GM12873 (cell line): Measurements from ENCODE around the gene MIPEP.

Experiments used
- CTCF ChIP-seq: IDR thresholded peaks from 2 replicates; pipeline ENCODE4 v1.5.1; 2012; ENCODE audit warnings: low read depth, mild to moderate bottlenecking, moderate library complexity, low read length, control low read depth; ENCODE audit not compliant: insufficient read depth; ENCODE audit errors: missing control alignments

Gene MIPEP

GRCh38 chr13:23843436-23843835 is 45.8 kb downstream of the MIPEP start:
- no peak for TF ChIP-seq CTCF

GRCh38 chr13:23842406-23842805 is 46.8 kb downstream of the MIPEP start:
- no peak for TF ChIP-seq CTCF

- TF ChIP-seq CTCF, result no peak
Measured at GRCh38 chr13:23833733-23834611, 55.2 kb downstream of the MIPEP start.

GRCh38 chr13:23828866-23829265 is 60.3 kb downstream of the MIPEP start:
- no peak for TF ChIP-seq CTCF

GRCh38 chr13:23828086-23828485 is 61.1 kb downstream of the MIPEP start:
- no peak for TF ChIP-seq CTCF

- no peak for TF ChIP-seq CTCF
Measured at GRCh38 chr13:23825179-23825578, 64.0 kb downstream of the MIPEP start.

GRCh38 chr13:23824371-23824770 is 64.8 kb downstream of the MIPEP start:
- no peak for TF ChIP-seq CTCF
